Head of caudate nucleus (tissue), 42 donors: ENCODE results near the gene DIS3L2.
A peak's percentile ranks its signal among the peaks of the same experiment; 100 is the strongest.
"Not testable (repeated sequence)": the region's sequence is repeated elsewhere in the genome, so short reads cannot be mapped to it uniquely, and the experiment has no call there.

ENCODE experiments used
- DNase-seq, 42 donors: peaks; one replicate each; pipeline versions ENCODE4 v3.0.0 to v3.0.0-alpha.2; 2020 to 2021; ENCODE audit warnings: mixed read lengths in 7 of 42
- intact Hi-C: fragments of 100-400 bp; cut with DNase I; formaldehyde crosslinking; loops from one replicate; pipeline ENCODE4 v1.15.0; 2022

Gene DIS3L2

GRCh38 chr2:231946241-231946814, 15.2 kb upstream of the DIS3L2 start:
- intact Hi-C loops = no loop called here
- no peak for DNase-seq

DNA sequence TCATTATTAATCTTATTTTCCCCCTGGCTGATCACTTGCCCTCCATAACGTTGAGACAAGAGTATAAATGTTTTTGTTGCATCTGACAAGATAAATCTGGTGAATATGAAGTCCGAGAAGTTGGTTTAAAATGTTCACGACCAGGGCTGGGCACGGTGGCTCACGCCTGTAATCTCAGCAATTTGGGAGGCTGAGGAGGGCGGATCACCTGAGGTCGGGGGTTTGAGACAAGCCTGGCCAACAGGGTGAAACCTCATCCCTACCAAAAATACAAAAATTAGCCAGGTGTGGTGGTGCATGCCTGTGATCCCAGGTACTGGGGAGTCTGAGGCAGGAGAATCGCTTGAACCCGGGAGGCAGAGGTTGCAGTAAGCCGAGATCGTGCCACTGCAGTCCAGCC, 14.4 kb upstream of the DIS3L2 start:
- intact Hi-C loops = not testable (repeated sequence)
- DNase-seq = peak in 1 of 42 donors; percentile 13

GRCh38 chr2:231947694-231948093, 13.8 kb upstream of the DIS3L2 start:
- DNase-seq = peak in 1 of 42 donors; percentile 8
- intact Hi-C loops = no loop called here

GRCh38 chr2:231951452-231952035, 10.0 kb upstream of the DIS3L2 start:
- DNase-seq = no peak
- intact Hi-C loops = no loop called here

DNA sequence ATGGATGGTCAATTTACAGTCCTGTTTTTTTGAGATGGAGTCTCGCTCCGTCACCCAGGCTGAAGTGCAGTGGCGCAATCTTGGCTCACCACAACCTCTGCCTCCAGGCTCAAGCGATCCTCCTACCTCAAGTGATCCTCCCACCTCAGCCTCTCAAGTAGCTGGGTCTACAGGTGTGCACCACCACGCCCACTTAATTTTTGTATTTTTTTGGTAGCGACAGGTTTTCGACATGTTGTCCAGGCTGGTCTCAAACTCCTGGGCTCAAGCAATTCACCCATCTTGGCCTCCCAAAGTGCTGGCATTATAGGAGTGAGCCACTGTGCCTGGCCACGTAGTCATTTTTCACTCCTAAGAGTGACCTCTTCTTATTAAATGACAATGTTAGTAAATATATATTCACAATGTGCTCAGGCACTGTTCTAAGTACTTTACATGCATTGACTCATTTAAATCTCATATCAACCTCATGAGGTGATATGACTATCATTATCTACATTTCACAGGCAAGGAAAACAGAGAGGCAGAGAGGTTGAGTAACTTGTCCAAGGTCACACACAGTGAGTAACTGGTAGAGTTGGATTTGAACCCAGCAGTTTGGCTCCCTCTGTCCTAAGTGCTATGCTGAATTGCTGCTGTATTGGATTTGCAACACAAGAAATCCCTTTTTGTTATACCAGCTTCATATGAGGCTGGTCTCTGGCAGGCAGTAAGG, 5.6 kb upstream of the DIS3L2 start:
- intact Hi-C loops = no loop called here
- no peak for DNase-seq

GRCh38 chr2:231957913-231958763, 3.4 kb upstream of the DIS3L2 start:
- no peak for DNase-seq
- intact Hi-C loops = no loop called here

GRCh38 chr2:231960810-231961348, 634 bp upstream of the DIS3L2 start:
- intact Hi-C loops = no loop called here
- no peak for DNase-seq

GRCh38 chr2:231965102-231965501, 3.6 kb downstream of the DIS3L2 start:
- intact Hi-C loops = no loop called here

DNA sequence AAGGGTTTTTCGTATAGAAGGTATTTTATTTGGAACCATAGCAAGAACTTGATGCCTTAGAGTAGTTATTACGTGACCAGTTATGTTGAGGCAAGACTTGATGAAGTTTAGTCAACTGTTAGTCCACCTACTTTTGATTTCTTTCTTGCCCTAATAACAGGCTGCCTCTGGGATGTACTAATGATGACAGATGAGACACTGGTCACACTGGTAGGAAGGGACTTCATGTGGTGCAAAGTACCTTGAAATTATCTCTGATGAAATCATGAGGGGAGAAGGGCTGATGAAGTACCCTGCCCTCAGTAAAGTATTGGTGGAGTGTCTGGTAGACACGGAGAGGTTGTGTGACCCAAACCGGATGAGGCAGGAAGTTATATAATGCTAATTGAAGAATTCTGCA, 5.4 kb downstream of the DIS3L2 start:
- no peak for DNase-seq
- intact Hi-C loops = no loop called here

More at GRCh38 chr2:231965102-231965501, 3.6 kb downstream of the DIS3L2 start:
- no peak for DNase-seq

DNA sequence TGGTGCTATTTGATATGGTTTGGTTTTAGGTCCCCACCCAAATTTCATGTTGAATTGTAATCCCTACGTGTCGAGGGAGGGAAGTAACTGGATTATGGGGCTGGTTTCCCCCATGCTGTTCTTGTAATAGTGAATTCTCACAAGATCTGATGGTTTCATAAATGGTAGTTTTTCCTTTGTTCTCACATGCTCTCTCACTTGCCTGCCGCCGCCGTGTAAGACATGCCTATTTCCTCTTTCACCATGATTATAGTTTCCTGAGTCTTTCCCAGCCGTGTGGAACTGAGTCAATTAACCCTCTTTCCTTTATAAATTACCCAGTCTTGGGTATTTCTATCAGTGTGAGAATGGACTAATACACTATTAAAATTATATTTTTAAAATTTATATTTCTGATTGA, 7.3 kb downstream of the DIS3L2 start:
- intact Hi-C loops = no loop called here
- no peak for DNase-seq

DNA sequence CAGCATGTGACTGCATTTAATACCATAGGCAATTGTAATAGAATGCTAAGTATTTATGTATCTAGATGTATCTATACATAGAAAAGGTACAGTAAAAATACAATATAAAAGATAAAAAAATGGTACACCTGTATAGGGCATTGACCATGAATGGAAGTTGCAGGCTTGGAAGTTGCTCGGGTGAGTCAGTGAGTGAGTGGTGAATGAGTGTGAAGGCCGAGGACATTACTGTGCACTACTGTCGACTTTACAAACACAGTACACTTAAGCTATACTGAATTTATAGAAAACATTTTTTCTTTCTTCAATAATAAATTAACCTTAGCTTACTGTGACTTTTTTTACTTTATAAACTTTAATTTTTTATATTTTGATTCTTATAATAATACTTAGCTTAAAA, 8.9 kb downstream of the DIS3L2 start:
- no peak for DNase-seq
- intact Hi-C loops = no loop called here

DNA sequence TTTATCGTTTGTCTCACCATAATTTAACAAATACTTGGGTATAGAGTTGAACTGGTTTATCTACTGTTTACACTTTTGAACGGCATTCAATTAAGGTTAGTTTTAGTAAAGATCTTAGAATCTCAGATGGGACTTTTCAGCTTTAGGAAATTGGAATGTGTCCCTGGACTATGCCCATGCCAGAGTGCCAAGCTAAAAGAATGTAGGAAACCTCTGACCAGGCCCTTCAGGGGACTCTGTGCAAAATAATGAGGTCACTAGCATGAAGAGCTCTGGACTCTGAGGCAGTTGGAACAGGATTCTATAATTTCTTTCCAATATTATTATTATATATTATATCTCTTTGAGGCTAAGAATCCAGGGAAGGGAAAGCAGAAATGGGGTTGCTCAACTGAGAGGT, 13.5 kb downstream of the DIS3L2 start:
- intact Hi-C loops = no loop called here

GRCh38 chr2:231977430-231977829, 15.9 kb downstream of the DIS3L2 start:
- intact Hi-C loops = no loop called here
- no peak for DNase-seq

More for the DNA sequence above, 13.5 kb downstream of the DIS3L2 start:
- no peak for DNase-seq

- no peak for DNase-seq
- intact Hi-C loops = no loop called here
Measured at GRCh38 chr2:231984992-231985391, 23.5 kb downstream of the DIS3L2 start.

DNA sequence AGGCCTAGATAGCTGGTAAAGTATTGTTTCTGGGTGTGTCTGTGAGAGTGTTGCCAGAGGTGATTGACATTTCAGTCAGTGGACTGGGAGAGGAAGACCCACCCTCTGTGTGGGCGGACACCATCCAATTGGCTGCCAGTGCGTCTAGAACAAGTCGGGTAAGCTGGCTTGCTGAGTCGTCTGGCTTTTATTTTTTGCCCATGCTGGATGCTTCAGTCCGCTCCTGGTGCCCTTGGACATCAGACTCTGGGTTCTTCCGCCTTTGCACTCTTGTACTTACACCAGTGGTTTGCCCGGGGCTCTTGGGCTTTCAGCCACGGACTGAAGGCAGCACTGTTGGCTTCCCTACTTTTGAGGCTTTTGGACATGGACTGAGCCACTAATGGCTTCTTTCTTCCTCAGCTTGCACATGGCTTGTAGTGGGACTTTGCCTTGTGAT, 24.3 kb downstream of the DIS3L2 start:
- DNase-seq = no peak
- intact Hi-C loops = no loop called here

DNA sequence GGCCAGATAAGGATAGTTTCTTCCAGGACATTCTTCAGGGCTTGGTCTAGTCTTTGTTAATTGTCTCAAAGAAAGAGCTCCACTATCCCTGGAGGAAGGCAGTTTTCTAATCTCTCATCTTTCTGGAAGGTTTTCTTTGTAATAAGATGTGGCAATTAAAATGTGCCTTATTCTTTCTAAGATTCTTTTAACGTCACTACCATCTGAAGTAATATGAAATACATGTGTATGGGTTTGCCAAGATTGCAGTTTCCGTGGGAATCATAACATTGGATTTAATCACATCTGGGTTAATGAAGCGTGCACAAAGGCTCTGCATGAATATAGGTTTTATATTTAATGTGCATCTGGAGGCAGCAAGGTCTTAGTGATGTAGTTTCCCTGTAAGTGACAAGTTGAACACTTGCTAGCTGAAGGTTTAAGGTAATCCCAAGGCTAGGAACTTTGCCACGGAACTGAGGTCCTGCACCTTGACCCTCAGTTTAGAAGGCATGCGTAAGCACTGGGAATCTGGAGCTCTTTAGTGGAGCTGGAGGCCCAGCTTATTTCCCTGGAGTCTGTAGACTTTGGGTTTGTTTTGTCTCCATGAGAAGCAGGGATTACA, 25.7 kb downstream of the DIS3L2 start:
- DNase-seq = no peak
- intact Hi-C loops = no loop called here

DNA sequence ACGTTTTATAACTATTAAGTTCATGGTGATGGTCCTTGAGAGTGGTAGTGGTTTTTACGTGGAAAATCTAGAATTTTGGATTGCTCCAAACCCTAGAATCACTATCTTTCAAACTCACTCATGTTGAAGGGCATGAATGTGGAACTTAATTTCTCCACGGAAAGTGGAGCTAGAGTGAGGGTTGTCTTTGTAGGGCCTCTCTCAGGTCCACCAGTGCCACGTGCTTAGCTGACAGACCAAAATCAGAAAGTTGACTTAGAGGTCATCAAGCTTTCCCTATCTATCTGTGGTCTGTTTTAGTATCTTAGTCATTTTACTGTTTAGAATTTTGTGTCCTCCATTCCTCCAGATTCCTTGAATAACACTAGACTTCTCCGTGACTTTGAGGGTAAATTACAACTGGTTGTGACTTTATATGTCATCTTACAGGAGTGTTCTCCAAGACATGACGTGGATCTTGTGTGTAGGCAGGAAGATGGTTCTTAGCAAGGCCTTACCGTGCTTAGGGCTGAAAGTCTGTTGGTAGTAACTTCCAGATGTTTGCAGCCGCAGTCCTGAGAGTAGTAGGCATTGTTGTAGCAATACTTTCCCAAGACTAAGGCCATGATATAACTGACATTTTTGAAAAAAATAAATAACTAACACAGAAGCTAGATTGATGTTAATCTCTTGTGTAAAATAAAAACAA, 26.8 kb downstream of the DIS3L2 start:
- intact Hi-C loops = no loop called here
- no peak for DNase-seq

- DNase-seq = no peak
- intact Hi-C loops = no loop called here
Measured at GRCh38 chr2:231991664-231992063, 30.2 kb downstream of the DIS3L2 start.

DNA sequence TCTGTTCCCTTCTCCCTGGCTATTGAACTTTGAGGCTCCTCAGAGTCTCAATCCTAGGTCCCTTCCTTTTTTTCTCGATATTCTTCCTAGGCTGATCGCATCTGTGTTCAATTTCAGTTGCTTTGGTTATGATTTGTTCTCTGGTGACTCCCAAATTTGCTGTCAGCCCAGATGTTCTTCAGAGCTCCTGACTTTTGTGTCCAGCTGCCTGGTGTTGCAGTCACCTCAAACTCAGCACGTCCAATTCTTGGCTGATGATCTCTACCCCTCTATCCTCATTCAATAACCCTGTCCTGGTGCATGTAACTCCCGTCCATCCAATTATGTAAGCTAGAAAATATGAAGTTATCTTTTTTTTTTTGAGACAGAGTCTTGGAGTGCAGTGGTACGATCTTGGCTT, 31.4 kb downstream of the DIS3L2 start:
- intact Hi-C loops = no loop called here
- DNase-seq = no peak
